Measurements from ENCODE around the gene PCGF2. TPM values are rescaled to one million over a fixed set of nuclear protein-coding genes. Genes with fewer than 3 reads are reported as not detected.

Gene PCGF2
- total RNA-seq, 1 donor, result 3.3 TPM

- Histone ChIP-seq H3K79me2 (ENCODE audit: insufficient read depth, low read length) (no peaks in the 10 kb centered on the region), H2AFZ (ENCODE audit: low read length) (no peak overlapping the region), H4K20me1 (ENCODE audit: insufficient read depth, low read length) (no peaks in the 10 kb centered on the region), H3K9me3 (ENCODE audit: low read depth, low read length) (no peaks in the 10 kb centered on the region), H3K27me3 (ENCODE audit: insufficient read depth, low read length) (no peaks in the 10 kb centered on the region), H3K36me3 (ENCODE audit: insufficient read depth, low read length) (no peaks in the 10 kb centered on the region), H3K4me1 (ENCODE audit: insufficient read depth, low read length) (peaks cover 31% of the 10 kb centered on the region), H3K4me2 (ENCODE audit: insufficient read depth, low read length) (no peak overlapping the region), H3K4me3 (ENCODE audit: insufficient read depth, low read length) (no peak overlapping the region), H3K27ac (ENCODE audit: low read depth, low read length) (no peak overlapping the region)
- no peak for TF ChIP-seq CTCF (IDR thresholded peaks at IDR 0.05; ENCODE audit: extremely low read depth, low read depth, low read length)
- DNase-seq (ENCODE audit: insufficient read length, low spot score, missing footprints), result no peak
These were observed 49.4 kb downstream of the PCGF2 start for GRCh38 chr17:38698760-38699159.

DNA sequence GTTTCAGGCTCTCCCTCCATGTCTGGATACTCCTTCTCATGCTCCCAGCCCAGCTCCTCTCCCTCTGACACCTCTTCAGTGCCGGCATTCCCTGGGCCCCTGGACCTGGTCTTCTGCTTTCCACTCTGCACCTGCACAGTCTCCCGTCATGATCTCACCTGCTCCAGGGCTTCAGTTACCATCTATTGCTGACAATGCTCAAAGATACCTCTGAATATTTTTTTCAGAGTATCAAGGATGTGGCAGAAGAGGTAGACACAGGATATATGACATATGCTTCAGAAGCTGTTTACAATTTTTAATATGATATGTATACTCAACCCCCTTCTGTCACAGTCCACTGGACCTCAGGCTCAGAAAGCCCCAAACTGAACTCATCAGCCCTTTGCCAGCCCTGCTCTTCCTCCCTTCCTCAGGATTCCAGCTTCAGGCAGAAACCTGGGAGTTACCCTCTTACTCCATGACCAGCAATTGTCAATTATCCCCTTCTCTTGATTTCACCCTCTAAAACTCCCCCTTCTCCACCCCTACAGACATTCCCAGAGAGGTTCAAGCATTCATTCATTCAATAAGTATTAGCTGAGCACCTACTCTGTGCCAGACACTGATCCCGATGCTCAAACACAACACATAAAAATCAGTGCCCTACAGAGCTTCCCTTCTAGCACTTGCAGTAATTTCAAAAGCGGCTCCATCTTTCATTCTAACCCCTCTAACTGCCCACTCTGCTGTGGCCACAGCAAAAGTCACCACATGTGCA, 50.9 kb downstream of the PCGF2 start:
- Histone ChIP-seq H3K27me3 (ENCODE audit: insufficient read depth, low read length) (no peaks in the 10 kb centered on the region), H4K20me1 (ENCODE audit: insufficient read depth, low read length) (no peaks in the 10 kb centered on the region), H3K79me2 (ENCODE audit: insufficient read depth, low read length) (no peaks in the 10 kb centered on the region), H3K4me2 (ENCODE audit: insufficient read depth, low read length) (no peak overlapping the region), H3K9me3 (ENCODE audit: low read depth, low read length) (no peaks in the 10 kb centered on the region), H2AFZ (ENCODE audit: low read length) (no peak overlapping the region), H3K36me3 (ENCODE audit: insufficient read depth, low read length) (no peaks in the 10 kb centered on the region), H3K4me3 (ENCODE audit: insufficient read depth, low read length) (no peak overlapping the region), H3K4me1 (ENCODE audit: insufficient read depth, low read length) (peaks cover 21% of the 10 kb centered on the region), H3K27ac (ENCODE audit: low read depth, low read length) (no peak overlapping the region)
- no peak for DNase-seq (ENCODE audit: insufficient read length, low spot score, missing footprints)
- no peak for TF ChIP-seq CTCF (IDR thresholded peaks at IDR 0.05; ENCODE audit: extremely low read depth, low read depth, low read length)

DNA sequence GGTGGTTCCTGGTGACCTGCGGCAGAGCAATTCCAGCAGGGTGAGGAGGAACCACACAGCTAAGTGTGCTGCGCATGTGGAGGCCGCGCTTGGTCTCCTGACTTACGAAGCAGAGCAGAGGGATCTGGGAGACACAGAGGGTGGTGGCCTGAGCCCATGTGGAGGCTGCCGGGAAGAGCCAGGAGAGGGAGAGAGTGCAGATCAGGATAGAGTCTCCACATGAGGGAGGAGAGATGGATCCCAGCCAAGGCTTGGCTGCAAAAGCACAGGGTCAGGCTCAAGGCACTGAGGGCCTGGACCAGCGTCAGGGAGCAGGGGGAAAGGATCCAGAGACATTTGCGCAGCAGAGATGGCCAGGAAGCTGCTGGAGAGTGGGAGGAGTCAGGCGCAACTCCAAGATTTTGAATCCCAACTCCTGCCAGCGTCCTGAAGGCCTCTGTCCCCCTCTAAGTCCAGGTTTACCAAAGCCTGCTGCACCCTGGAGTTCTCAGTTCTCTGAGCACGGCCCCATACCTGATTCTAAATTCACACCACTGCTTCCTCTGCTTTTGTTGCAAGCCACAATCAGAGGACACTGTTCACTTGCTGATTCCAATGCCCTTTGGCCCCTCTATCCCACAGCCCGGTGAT, 54.3 kb downstream of the PCGF2 start:
- H3K4me3 ChIP-seq (ENCODE audit: insufficient read depth, low read length), result no peak overlapping the region
- H3K4me1 ChIP-seq (ENCODE audit: insufficient read depth, low read length), result peaks cover 8% of the 10 kb centered on the region
- H3K27ac ChIP-seq (ENCODE audit: low read depth, low read length), result no peak overlapping the region
- H3K9me3 ChIP-seq (ENCODE audit: low read depth, low read length), result no peaks in the 10 kb centered on the region
- TF ChIP-seq CTCF (IDR thresholded peaks at IDR 0.05; ENCODE audit: extremely low read depth, low read depth, low read length), result no peak
- no peaks in the 10 kb centered on the region for H3K79me2 ChIP-seq (ENCODE audit: insufficient read depth, low read length)
- no peaks in the 10 kb centered on the region for H3K36me3 ChIP-seq (ENCODE audit: insufficient read depth, low read length)
- DNase-seq (ENCODE audit: insufficient read length, low spot score, missing footprints), result peak; percentile 86
- no peaks in the 10 kb centered on the region for H4K20me1 ChIP-seq (ENCODE audit: insufficient read depth, low read length)
- no peaks in the 10 kb centered on the region for H3K27me3 ChIP-seq (ENCODE audit: insufficient read depth, low read length)
- H3K4me2 ChIP-seq (ENCODE audit: insufficient read depth, low read length), result peak overlapping the region; percentile 7
- H2AFZ ChIP-seq (ENCODE audit: low read length), result peak overlapping the region; percentile 93

- Histone ChIP-seq H3K4me3 (ENCODE audit: insufficient read depth, low read length) (no peak overlapping the region), H2AFZ (ENCODE audit: low read length) (no peak overlapping the region)
These were observed 57.0 kb downstream of the PCGF2 start for GRCh38 chr17:38691154-38691553.

More at GRCh38 chr17:38691154-38691553, 57.0 kb downstream of the PCGF2 start:
- no peaks in the 10 kb centered on the region for H3K9me3 ChIP-seq (ENCODE audit: low read depth, low read length)
- H3K27me3 ChIP-seq (ENCODE audit: insufficient read depth, low read length), result no peaks in the 10 kb centered on the region
- H3K36me3 ChIP-seq (ENCODE audit: insufficient read depth, low read length), result no peaks in the 10 kb centered on the region
- H4K20me1 ChIP-seq (ENCODE audit: insufficient read depth, low read length), result no peaks in the 10 kb centered on the region
- H3K27ac ChIP-seq (ENCODE audit: low read depth, low read length), result no peak overlapping the region
- DNase-seq (ENCODE audit: insufficient read length, low spot score, missing footprints), result no peak
- no peaks in the 10 kb centered on the region for H3K79me2 ChIP-seq (ENCODE audit: insufficient read depth, low read length)
- no peak for TF ChIP-seq CTCF (IDR thresholded peaks at IDR 0.05; ENCODE audit: extremely low read depth, low read depth, low read length)
- H3K4me1 ChIP-seq (ENCODE audit: insufficient read depth, low read length), result peaks cover 12% of the 10 kb centered on the region
- H3K4me2 ChIP-seq (ENCODE audit: insufficient read depth, low read length), result no peak overlapping the region

Measured in osteoblast (primary cell).